ENCODE data around the gene AFAP1.

The AFAP1 gene

GRCh38 chr4:7772711-7773385 is 166.8 kb downstream of the AFAP1 start:
- no peak overlapping the region for H3K27ac ChIP-seq
- in situ Hi-C loops (cut with HindIII; ENCODE audit: low pct_ligation_motif_present, low sequenced_read_pairs), result no loop called here
- H3K27me3 ChIP-seq (replicated peaks), result no peaks in the 10 kb centered on the region
- DNase-seq, result no peak
- no peak overlapping the region for H3K4me3 ChIP-seq (ENCODE audit: low read depth, low read length)
- H3K36me3 ChIP-seq (replicated peaks), result peaks cover 98% of the 10 kb centered on the region
- no peak for TF ChIP-seq CTCF (IDR thresholded peaks at IDR 0.05; ENCODE audit: low read depth, low read length, missing control alignments)

- H3K27ac ChIP-seq, result no peak overlapping the region
- no peaks in the 10 kb centered on the region for H3K27me3 ChIP-seq (replicated peaks)
- DNase-seq, result no peak
- H3K4me3 ChIP-seq (ENCODE audit: low read depth, low read length), result no peak overlapping the region
- peaks cover 98% of the 10 kb centered on the region for H3K36me3 ChIP-seq (replicated peaks)
- in situ Hi-C loops (cut with HindIII; ENCODE audit: low pct_ligation_motif_present, low sequenced_read_pairs), result no loop called here
- TF ChIP-seq CTCF (IDR thresholded peaks at IDR 0.05; ENCODE audit: low read depth, low read length, missing control alignments), result no peak
These were observed 167.8 kb downstream of the AFAP1 start for GRCh38 chr4:7771541-7772507.

GRCh38 chr4:7771056-7771455 is 168.6 kb downstream of the AFAP1 start:
- no peak overlapping the region for H3K27ac ChIP-seq
- DNase-seq, result no peak
- H3K36me3 ChIP-seq (replicated peaks), result peaks cover 98% of the 10 kb centered on the region
- TF ChIP-seq CTCF (IDR thresholded peaks at IDR 0.05; ENCODE audit: low read depth, low read length, missing control alignments), result no peak
- in situ Hi-C loops (cut with HindIII; ENCODE audit: low pct_ligation_motif_present, low sequenced_read_pairs), result no loop called here
- no peak overlapping the region for H3K4me3 ChIP-seq (ENCODE audit: low read depth, low read length)
- H3K27me3 ChIP-seq (replicated peaks), result no peaks in the 10 kb centered on the region

- H3K27ac ChIP-seq, result no peak overlapping the region
- peak; percentile 80 for TF ChIP-seq CTCF (IDR thresholded peaks at IDR 0.05; ENCODE audit: low read depth, low read length, missing control alignments)
- no peak for DNase-seq
- H3K27me3 ChIP-seq (replicated peaks), result no peaks in the 10 kb centered on the region
- in situ Hi-C loops (cut with HindIII; ENCODE audit: low pct_ligation_motif_present, low sequenced_read_pairs), result no loop called here
- H3K4me3 ChIP-seq (ENCODE audit: low read depth, low read length), result no peak overlapping the region
- peaks cover 98% of the 10 kb centered on the region for H3K36me3 ChIP-seq (replicated peaks)
These were observed 169.2 kb downstream of the AFAP1 start for GRCh38 chr4:7770224-7771050.

- Histone ChIP-seq H3K27me3 (replicated peaks) (no peaks in the 10 kb centered on the region), H3K36me3 (replicated peaks) (peaks cover 97% of the 10 kb centered on the region), H3K4me3 (ENCODE audit: low read depth, low read length) (no peak overlapping the region), H3K27ac (no peak overlapping the region)
- TF ChIP-seq CTCF (IDR thresholded peaks at IDR 0.05; ENCODE audit: low read depth, low read length, missing control alignments), result no peak
- in situ Hi-C loops (cut with HindIII; ENCODE audit: low pct_ligation_motif_present, low sequenced_read_pairs), result no loop called here
- no peak for DNase-seq
These were observed 170.1 kb downstream of the AFAP1 start for GRCh38 chr4:7769396-7770223.

All from brain microvascular endothelial cell (primary cell).